Head of caudate nucleus (tissue), 42 donors: ENCODE data around the gene PTPN14.
"Not testable (repeated sequence)": the region's sequence is repeated elsewhere in the genome, so short reads cannot be mapped to it uniquely, and the experiment has no call there.

Experiments
- DNase-seq, 42 donors: peaks; one replicate each; pipeline versions ENCODE4 v3.0.0 to v3.0.0-alpha.2; 2020 to 2021; ENCODE audit warnings: mixed read lengths in 7 of 42
- intact Hi-C: fragments of 100-400 bp; cut with DNase I; formaldehyde crosslinking; loops from one replicate; pipeline ENCODE4 v1.15.0; 2022

Gene PTPN14

GRCh38 chr1:214493126-214493796, 58.1 kb downstream of the PTPN14 start:
- no peak for DNase-seq
- intact Hi-C loops, result no loop called here

GRCh38 chr1:214492401-214493075, 58.9 kb downstream of the PTPN14 start:
- intact Hi-C loops, result no loop called here

GRCh38 chr1:214491468-214492146, 59.8 kb downstream of the PTPN14 start:
- DNase-seq, result no peak
- intact Hi-C loops, result no loop called here

More at GRCh38 chr1:214492401-214493075, 58.9 kb downstream of the PTPN14 start:
- DNase-seq, result no peak

GRCh38 chr1:214485151-214485550, 66.3 kb downstream of the PTPN14 start:
- intact Hi-C loops, result no loop called here
- no peak for DNase-seq

GRCh38 chr1:214483180-214483579, 68.2 kb downstream of the PTPN14 start:
- DNase-seq, result not testable (repeated sequence)

GRCh38 chr1:214481983-214482634, 69.3 kb downstream of the PTPN14 start:
- intact Hi-C loops, DNase-seq: not testable (repeated sequence)

More at GRCh38 chr1:214483180-214483579, 68.2 kb downstream of the PTPN14 start:
- intact Hi-C loops, result not testable (repeated sequence)

GRCh38 chr1:214476986-214477870, 74.2 kb downstream of the PTPN14 start:
- no peak for DNase-seq
- intact Hi-C loops, result no loop called here

- intact Hi-C loops, result no loop called here
- DNase-seq, result no peak
These were observed 75.0 kb downstream of the PTPN14 start for GRCh38 chr1:214476229-214476985.

- no peak for DNase-seq
- intact Hi-C loops, result no loop called here
These were observed 75.7 kb downstream of the PTPN14 start for GRCh38 chr1:214475746-214476145.

GRCh38 chr1:214475331-214475730, 76.1 kb downstream of the PTPN14 start:
- intact Hi-C loops, result no loop called here
- no peak for DNase-seq

GRCh38 chr1:214474467-214474866, 76.9 kb downstream of the PTPN14 start:
- DNase-seq, result no peak
- intact Hi-C loops, result no loop called here

- DNase-seq, result no peak
- intact Hi-C loops, result no loop called here
These were observed 77.5 kb downstream of the PTPN14 start for GRCh38 chr1:214473862-214474261.

- intact Hi-C loops, result no loop called here
- no peak for DNase-seq
These were observed 78.0 kb downstream of the PTPN14 start for GRCh38 chr1:214473387-214473786.

- intact Hi-C loops, result no loop called here
- no peak for DNase-seq
These were observed 79.0 kb downstream of the PTPN14 start for GRCh38 chr1:214472364-214472763.

- intact Hi-C loops, result no loop called here
These were observed 79.9 kb downstream of the PTPN14 start for GRCh38 chr1:214471458-214471857.

GRCh38 chr1:214470132-214470531, 81.3 kb downstream of the PTPN14 start:
- no peak for DNase-seq
- intact Hi-C loops, result no loop called here

More at GRCh38 chr1:214471458-214471857, 79.9 kb downstream of the PTPN14 start:
- no peak for DNase-seq

GRCh38 chr1:214469290-214469689, 82.1 kb downstream of the PTPN14 start:
- no peak for DNase-seq

GRCh38 chr1:214467078-214467585, 84.3 kb downstream of the PTPN14 start:
- no peak for DNase-seq
- intact Hi-C loops, result no loop called here

More at GRCh38 chr1:214469290-214469689, 82.1 kb downstream of the PTPN14 start:
- intact Hi-C loops, result no loop called here
